Lower leg skin (tissue), 3 donors: ENCODE results near the gene KIF26B.

Source experiments
- CTCF ChIP-seq, 3 donors: fragments of 450-650 bp; IDR thresholded peaks; one replicate each; pipeline ENCODE4 v1.5.1; 2016; ENCODE audit warnings: antibody characterized with exemption in 3 of 3, mild to moderate bottlenecking in 3 of 3, moderate library complexity in 2 of 3
- POLR2A ChIP-seq, 2 donors: fragments of 450-650 bp; IDR thresholded peaks; one replicate each; pipeline ENCODE4 v1.6.1; 2016 to 2017; ENCODE audit warnings: antibody characterized with exemption in 2 of 2, mild to moderate bottlenecking in 1 of 2, moderate library complexity in 1 of 2

- TF ChIP-seq CTCF (IDR thresholded peaks at IDR 0.05), result no peak
- no peak for TF ChIP-seq POLR2A (IDR thresholded peaks at IDR 0.05)
These were observed 183.2 kb downstream of the KIF26B start for GRCh38 chr1:245337829-245338484.
